ENCODE measurements around the gene SLC39A9. TPM values are rescaled to one million over a fixed set of nuclear protein-coding genes. Genes with fewer than 3 reads are reported as not detected.

SLC39A9 gene
- total RNA-seq, 1 experiment from 2014 or later: 44.1 TPM

- no peak overlapping the region for H3K27ac Mint-ChIP-seq
- H3K4me1 Mint-ChIP-seq: no peaks in the 10 kb centered on the region
- POLR2A ChIA-PET: no interaction called here
- peaks cover 20% of the 10 kb centered on the region for H3K9me3 Mint-ChIP-seq
- ATAC-seq (no peak), DNase-seq (ENCODE audit: low spot score) (no peak)
- CTCF ChIA-PET: no interaction called here
- peaks cover 36% of the 10 kb centered on the region for H3K36me3 Mint-ChIP-seq
- no peak overlapping the region for H3K4me3 Mint-ChIP-seq
- TF ChIP-seq TCF7 (CRISPR knock-in tag; IDR thresholded peaks at IDR 0.05; ENCODE audit: low read depth) (no peak), ELF4 (CRISPR knock-in tag; IDR thresholded peaks at IDR 0.05; ENCODE audit: low read depth) (no peak), ARID4B (CRISPR knock-in tag; IDR thresholded peaks at IDR 0.05; ENCODE audit: borderline replicate concordance) (no peak), CDX4 (CRISPR knock-in tag; IDR thresholded peaks at IDR 0.05; ENCODE audit: borderline replicate concordance) (no peak), ATF2 (CRISPR knock-in tag; IDR thresholded peaks at IDR 0.05; ENCODE audit: borderline replicate concordance, low read depth) (no peak), SP1 (CRISPR knock-in tag; conservative IDR thresholded peaks at IDR 0.05) (no peak), CREM (CRISPR knock-in tag; IDR thresholded peaks at IDR 0.05) (no peak), USF2 (CRISPR knock-in tag; IDR thresholded peaks at IDR 0.05) (no peak), ATF1 (CRISPR knock-in tag; IDR thresholded peaks at IDR 0.05) (no peak), NFATC4 (CRISPR knock-in tag; IDR thresholded peaks at IDR 0.05) (no peak), TEAD4 (CRISPR knock-in tag; IDR thresholded peaks at IDR 0.05) (no peak), ZNF219 (CRISPR knock-in tag; IDR thresholded peaks at IDR 0.05; ENCODE audit: borderline replicate concordance) (no peak)
- no peaks in the 10 kb centered on the region for H3K27me3 Mint-ChIP-seq (ENCODE audit: low read depth)
Measured at GRCh38 chr14:69423279-69423678, 24.8 kb downstream of the SLC39A9 start.

- no peak for ATAC-seq
- peak overlapping the region; percentile 28; the same call in 1 of the 2 replicates for H3K27ac Mint-ChIP-seq
- H3K4me3 Mint-ChIP-seq: no peak overlapping the region
- POLR2A ChIA-PET: no interaction called here
- no peaks in the 10 kb centered on the region for H3K4me1 Mint-ChIP-seq
- H3K36me3 Mint-ChIP-seq: peaks cover 39% of the 10 kb centered on the region
- CTCF ChIA-PET: no interaction called here
- no peaks in the 10 kb centered on the region for H3K27me3 Mint-ChIP-seq (ENCODE audit: low read depth)
- DNase-seq (ENCODE audit: low spot score): no peak
- peaks cover 20% of the 10 kb centered on the region for H3K9me3 Mint-ChIP-seq
- TF ChIP-seq GRHL2 (CRISPR knock-in tag; IDR thresholded peaks at IDR 0.05; ENCODE audit: insufficient replicate concordance, severe bottlenecking) (no peak), ELF4 (CRISPR knock-in tag; IDR thresholded peaks at IDR 0.05; ENCODE audit: low read depth) (no peak), ZNF396 (CRISPR knock-in tag; IDR thresholded peaks at IDR 0.05; ENCODE audit: borderline replicate concordance) (no peak), AFF4 (CRISPR knock-in tag; IDR thresholded peaks at IDR 0.05; ENCODE audit: borderline replicate concordance) (no peak), CTCF (IDR thresholded peaks at IDR 0.05) (no peak)
Measured at GRCh38 chr14:69424149-69424923, 25.8 kb downstream of the SLC39A9 start.
